ENCODE results near the gene OR5T2.
"Not testable (repeated sequence)": the region's sequence is repeated elsewhere in the genome, so short reads cannot be mapped to it uniquely, and the experiment has no call there.

OR5T2 gene

GRCh38 chr11:56234155-56234554 is at the start of gene OR5T2:
Gene OR5T2, minus strand, starts transcription at chr11:56234255. Its CDS starts 1,193 bp downstream, at chr11:56233062.
- no peak for DNase-seq

- DNase-seq: no peak
Measured at GRCh38 chr11:56273854-56274253, 39.8 kb upstream of the OR5T2 start, which contains the start of gene OR5T1. Gene OR5T1, plus strand, starts transcription at chr11:56274154. Its CDS starts 1,485 bp downstream, at chr11:56275639.

- no peak for DNase-seq
Measured at GRCh38 chr11:56271092-56271491, 37.0 kb upstream of the OR5T2 start.

- DNase-seq: no peak
Measured at GRCh38 chr11:56251954-56252353, 17.9 kb upstream of the OR5T2 start, which contains the start of gene OR5T3. Gene OR5T3, plus strand, starts transcription at chr11:56252254. Its CDS starts 0 bp downstream, at chr11:56252254.

- DNase-seq: not testable (repeated sequence)
Measured at GRCh38 chr11:56219735-56220134, 14.3 kb downstream of the OR5T2 start.

- no peak for DNase-seq
Measured at GRCh38 chr11:56214537-56214936, 19.5 kb downstream of the OR5T2 start.

- no peak for DNase-seq
Measured at GRCh38 chr11:56207790-56208189, 26.3 kb downstream of the OR5T2 start.

GRCh38 chr11:56197367-56197766 is 36.7 kb downstream of the OR5T2 start:
- no peak for DNase-seq

GRCh38 chr11:56196705-56197104 is 37.4 kb downstream of the OR5T2 start:
- no peak for DNase-seq

- DNase-seq: no peak
Measured at GRCh38 chr11:56188602-56189001, 45.5 kb downstream of the OR5T2 start.

GRCh38 chr11:56183459-56183858 is 50.6 kb downstream of the OR5T2 start:
- no peak for DNase-seq

All from retina (tissue), 1 donor.